Ovary (tissue), 9 donors: ENCODE data around the gene VENTX. TPM values are rescaled to one million over a fixed set of nuclear protein-coding genes. Genes with fewer than 3 reads are reported as not detected.

ENCODE experiments used
- DNase-seq, 5 donors: peaks; one replicate each; pipeline ENCODE4 v3.0.0-alpha.2; 2019 to 2020
- H3K27ac ChIP-seq, 2 donors: fragments of 200-600 bp; one replicate each; pipeline versions ENCODE4 v1.5.1 to v1.8.0; 2019 to 2022
- H3K27me3 ChIP-seq: fragments of 200-600 bp; one replicate; pipeline ENCODE4 v1.8.0; 2022
- H3K36me3 ChIP-seq: fragments of 200-600 bp; sonication (generic); one replicate; pipeline ENCODE4 v1.5.1; 2019
- H3K4me1 ChIP-seq: one replicate; pipeline ENCODE4 v1.8.1; 2013; ENCODE audit warnings: mild to moderate bottlenecking, moderate library complexity; ENCODE audit not compliant: insufficient read depth
- H3K4me3 ChIP-seq: fragments of 200-600 bp; sonication (generic); one replicate; pipeline ENCODE4 v1.5.1; 2017
- H3K9me3 ChIP-seq, 2 donors: fragments of 200-600 bp in 1 of 2; sonication (generic) in 1 of 2; one replicate each; pipeline versions ENCODE4 v1.5.1 to v1.8.1; 2013 to 2019; ENCODE audit warnings: mild to moderate bottlenecking in 1 of 2, moderate library complexity in 1 of 2
- EP300 ChIP-seq: sonication (generic); formaldehyde crosslinking; IDR thresholded peaks from one replicate; pipeline ENCODE4 v1.6.1; 2017; ENCODE audit warnings: antibody characterized with exemption
- POLR2A ChIP-seq: fragments of 450-650 bp; IDR thresholded peaks from one replicate; pipeline ENCODE4 v1.6.1; 2017; ENCODE audit warnings: antibody characterized with exemption, mild to moderate bottlenecking, moderate library complexity
- WGBS, 3 donors: extraction: QIAGEN DNeasy Blood & Tissue Kit in 1 of 3; methylation state at CpG; one replicate each; pipeline versions ENCODE4 v1.1.5 to v1.1.7; 2013 to 2017; 5-methylcytosine and 5-hydroxymethylcytosine counted together
- intact Hi-C, 4 donors: fragments of 100-400 bp; cut with DNase I; formaldehyde crosslinking; loops; one replicate each; pipeline versions ENCODE4 v1.11.0 to v1.15.1; 2022 to 2023
- polyA plus RNA-seq, 2 donors: library from polyadenylated mRNA; stranded (reverse); fragments of 200-250 nt in 1 of 2; fragments of 350-450 nt in 1 of 2; fragmentation: Illumina TruSeq in 1 of 2; extraction: RNeasy Lipid Tissue Mini Kit (QIAGEN cat#74804) in 1 of 2; gene quantifications; one replicate each; pipeline ENCODE4 v1.2.3, GENCODE V29; 2013 to 2014
- total RNA-seq, 7 donors: library from RNA; depleted of rRNA in 2 of 7; stranded (reverse); fragments of >200 nt in 2 of 7; fragmentation: NEBNext Ultra II Directional in 3 of 7; extraction: Animal tissue kit (Norgen Biotek cat#: 25700) in 3 of 7; gene quantifications; one replicate each; pipeline versions ENCODE4 v1.1.0 to v1.2.4, GENCODE V29; 2016 to 2023
- TF ChIP-seq, protein P1 (sequence below), 3 donors: fragments of 450-650 bp in 2 of 3; fragments of 200-600 bp in 1 of 3; IDR thresholded peaks; one replicate each; pipeline versions ENCODE4 v1.5.1 to v1.8.0; 2016 to 2022; ENCODE audit warnings: antibody characterized with exemption in 3 of 3, mild to moderate bottlenecking in 1 of 3
- donor health status: DM: no; HTN: no; CAD: no; lungs with moderate emphysema.
- donor health status: DM: no; HTN: no; CAD: no.
- donor health status: Bipolar disorder and iron deficiency.
- donor health status: DM: yes; HTN: yes; CAD: no.
- donor health status: DM: no; HTN: no; CAD: no.
- donor health status: DM: yes; HTN: yes; CAD: no.

The VENTX gene
- total and polyA plus RNA-seq, 9 donors, result 0.23 to 2.2 (median 0.83) TPM

DNA sequence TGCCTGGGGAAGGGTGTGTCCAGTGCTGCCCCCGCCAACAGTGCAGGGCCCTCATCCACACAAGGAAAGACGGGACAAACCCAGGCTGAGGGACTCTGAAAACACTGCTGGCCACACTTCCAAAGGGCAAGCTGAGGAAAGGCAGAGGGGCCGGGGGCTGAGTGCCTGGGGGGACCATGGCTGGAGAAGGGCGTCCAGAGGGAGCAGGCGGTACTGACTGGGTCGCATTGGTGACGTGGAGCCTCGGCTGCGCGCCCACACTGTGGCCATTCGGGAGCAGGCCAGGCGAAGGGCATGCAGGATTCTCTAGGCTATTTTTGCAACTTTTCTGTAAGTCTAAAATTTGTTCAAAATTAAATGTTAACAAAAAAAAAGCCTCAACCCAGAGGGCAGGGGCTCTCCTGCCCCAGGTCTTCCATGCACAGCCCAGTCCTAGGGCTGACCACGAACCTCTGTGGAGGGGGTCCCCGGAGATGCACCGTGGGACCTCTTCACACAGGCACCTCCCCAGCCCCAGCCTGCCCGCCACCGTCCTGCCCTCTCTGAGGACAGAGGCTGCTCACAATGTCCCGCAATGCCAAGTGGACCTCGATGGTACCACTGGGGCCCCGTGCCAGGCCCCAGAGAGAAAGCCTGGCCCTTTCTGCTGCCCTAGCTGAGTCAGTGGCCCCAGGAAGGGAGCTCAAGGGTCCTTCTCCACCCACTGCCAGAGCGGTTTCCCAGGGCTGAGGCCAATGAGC, 28.6 kb downstream of the VENTX start:
- Histone ChIP-seq H3K4me1 (peaks cover 3% of the 10 kb centered on the region), H3K9me3 (no peaks in the 10 kb centered on the region), H3K27ac (no peak overlapping the region), H3K4me3 (no peak overlapping the region), H3K36me3 (no peaks in the 10 kb centered on the region), H3K27me3 (no peaks in the 10 kb centered on the region)
- 91 to 94% (median 91%) methylated on average over 21 of the region's 21 CpGs for WGBS, 3 donors
- DNase-seq, result no peak
- intact Hi-C loops, result no loop called here
- no peak for TF ChIP-seq EP300
- TF ChIP-seq, protein P1, sequence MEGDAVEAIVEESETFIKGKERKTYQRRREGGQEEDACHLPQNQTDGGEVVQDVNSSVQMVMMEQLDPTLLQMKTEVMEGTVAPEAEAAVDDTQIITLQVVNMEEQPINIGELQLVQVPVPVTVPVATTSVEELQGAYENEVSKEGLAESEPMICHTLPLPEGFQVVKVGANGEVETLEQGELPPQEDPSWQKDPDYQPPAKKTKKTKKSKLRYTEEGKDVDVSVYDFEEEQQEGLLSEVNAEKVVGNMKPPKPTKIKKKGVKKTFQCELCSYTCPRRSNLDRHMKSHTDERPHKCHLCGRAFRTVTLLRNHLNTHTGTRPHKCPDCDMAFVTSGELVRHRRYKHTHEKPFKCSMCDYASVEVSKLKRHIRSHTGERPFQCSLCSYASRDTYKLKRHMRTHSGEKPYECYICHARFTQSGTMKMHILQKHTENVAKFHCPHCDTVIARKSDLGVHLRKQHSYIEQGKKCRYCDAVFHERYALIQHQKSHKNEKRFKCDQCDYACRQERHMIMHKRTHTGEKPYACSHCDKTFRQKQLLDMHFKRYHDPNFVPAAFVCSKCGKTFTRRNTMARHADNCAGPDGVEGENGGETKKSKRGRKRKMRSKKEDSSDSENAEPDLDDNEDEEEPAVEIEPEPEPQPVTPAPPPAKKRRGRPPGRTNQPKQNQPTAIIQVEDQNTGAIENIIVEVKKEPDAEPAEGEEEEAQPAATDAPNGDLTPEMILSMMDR (IDR thresholded peaks at IDR 0.05), result no peak
- no peak for TF ChIP-seq POLR2A

DNA sequence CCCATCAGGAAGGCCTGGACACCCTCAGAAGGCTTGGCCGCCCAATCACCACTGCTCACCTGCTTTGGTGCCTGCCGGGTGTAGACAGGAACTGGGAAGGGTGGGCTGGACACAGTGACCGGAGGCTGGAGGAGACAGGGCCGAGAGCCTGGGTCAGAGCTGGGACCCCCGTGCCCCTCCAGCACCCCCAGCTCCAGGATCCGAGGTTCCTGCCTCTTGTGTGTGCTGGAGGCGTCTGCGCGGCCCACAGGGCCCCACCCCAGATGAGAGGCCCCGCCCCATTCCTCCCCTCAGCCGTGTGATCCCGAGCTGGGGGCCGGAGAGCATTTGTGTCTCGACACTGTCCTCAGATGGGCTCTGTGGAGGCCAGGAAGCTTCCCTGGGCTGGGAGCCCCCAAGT, 29.6 kb downstream of the VENTX start:
- WGBS, 3 donors, result 80 to 88% (median 83%) methylated on average over 14 of the region's 14 CpGs
- no peaks in the 10 kb centered on the region for H3K36me3 ChIP-seq
- intact Hi-C loops, result no loop called here

DNA sequence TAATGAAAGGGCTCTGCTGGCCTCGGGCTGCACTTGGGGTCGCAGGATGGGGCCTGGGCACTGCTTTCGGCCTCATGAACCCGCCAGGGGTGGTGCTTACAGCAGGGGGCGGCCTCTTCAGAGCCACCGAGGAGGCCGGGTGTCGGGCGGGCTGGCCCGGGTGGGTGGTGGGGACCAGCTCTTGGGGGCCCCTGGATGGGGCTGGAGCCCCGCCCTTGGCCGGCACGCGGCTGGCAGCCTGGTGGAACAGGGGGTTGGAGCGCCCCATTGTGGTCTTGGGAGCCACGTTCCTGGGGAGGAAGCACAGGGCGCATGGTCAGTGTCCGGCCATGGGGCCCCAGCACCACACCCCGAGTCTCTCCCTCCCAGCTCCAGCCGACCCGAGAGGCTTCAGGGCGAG, 30.2 kb downstream of the VENTX start:
- H3K4me1 ChIP-seq, result no peaks in the 10 kb centered on the region
- no peak overlapping the region for H3K27ac ChIP-seq
- intact Hi-C loops, result no loop called here
- no peak for DNase-seq
- H3K36me3 ChIP-seq, result no peaks in the 10 kb centered on the region
- no peaks in the 10 kb centered on the region for H3K27me3 ChIP-seq
- H3K9me3 ChIP-seq, result no peaks in the 10 kb centered on the region
- no peak overlapping the region for H3K4me3 ChIP-seq
- 88 to 91% (median 89%) methylated on average over 22 of the region's 22 CpGs for WGBS, 3 donors
- TF ChIP-seq, protein P1 (IDR thresholded peaks at IDR 0.05), result no peak
- no peak for TF ChIP-seq POLR2A
- no peak for TF ChIP-seq EP300

More for the DNA sequence above, 29.6 kb downstream of the VENTX start:
- no peak for DNase-seq
- H3K27me3 ChIP-seq, result no peaks in the 10 kb centered on the region
- TF ChIP-seq EP300, result no peak
- TF ChIP-seq, protein P1 (IDR thresholded peaks at IDR 0.05), result no peak
- TF ChIP-seq POLR2A, result no peak
- peaks cover 3% of the 10 kb centered on the region for H3K4me1 ChIP-seq
- no peak overlapping the region for H3K27ac ChIP-seq
- no peak overlapping the region for H3K4me3 ChIP-seq
- H3K9me3 ChIP-seq, result no peaks in the 10 kb centered on the region

DNA sequence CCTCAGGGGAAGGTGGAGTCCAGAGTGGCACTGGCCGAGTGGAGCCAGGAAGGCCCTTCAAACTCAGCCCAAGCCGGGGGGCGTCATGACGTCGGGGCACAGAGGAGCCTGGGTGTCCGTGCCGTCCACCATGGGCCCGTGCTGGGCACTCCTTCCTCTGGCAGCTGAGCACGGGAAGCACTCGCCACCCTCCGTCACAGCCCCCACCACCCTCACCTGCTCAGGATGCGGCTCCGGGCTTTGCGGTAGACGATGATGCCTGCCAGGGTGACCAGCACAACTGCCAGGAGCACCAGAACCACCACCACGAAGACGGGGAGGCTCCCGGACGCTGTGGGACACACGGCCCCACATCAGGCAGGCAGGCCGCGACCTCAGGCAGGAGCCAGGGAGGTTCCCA, 30.9 kb downstream of the VENTX start:
- TF ChIP-seq EP300 (no peak), POLR2A (no peak)
- TF ChIP-seq, protein P1 (IDR thresholded peaks at IDR 0.05), result no peak
- intact Hi-C loops, result no loop called here
- WGBS, 3 donors, result 90 to 96% (median 92%) methylated on average over 16 to 22 of the region's 22 CpGs

More for the DNA sequence above, 30.9 kb downstream of the VENTX start:
- DNase-seq, result no peak
- Histone ChIP-seq H3K27ac (no peak overlapping the region), H3K4me1 (no peaks in the 10 kb centered on the region), H3K36me3 (no peaks in the 10 kb centered on the region), H3K9me3 (no peaks in the 10 kb centered on the region), H3K4me3 (no peak overlapping the region), H3K27me3 (no peaks in the 10 kb centered on the region)
